KMS-11 (cell line): ENCODE measurements around the gene MYO1E.
"Not testable (repeated sequence)": the region's sequence is repeated elsewhere in the genome, so short reads cannot be mapped to it uniquely, and the experiment has no call there.

ENCODE experiments used
- H2AFZ ChIP-seq: fragments of 200-600 bp; sonication (generic); 2 replicates; pipeline ENCODE4 v1.6.1; 2016; ENCODE audit warnings: antibody characterized with exemption, mixed run types, low read depth
- H3K27ac ChIP-seq: fragments of 200-600 bp; sonication (generic); 2 replicates; pipeline ENCODE4 v1.6.1; 2016; ENCODE audit warnings: mild to moderate bottlenecking, mixed run types
- H3K27me3 ChIP-seq: fragments of 200-600 bp; sonication (generic); 2 replicates; pipeline ENCODE4 v1.6.1; 2017; ENCODE audit warnings: mild to moderate bottlenecking, low read depth, mixed run types, moderate library complexity; ENCODE audit not compliant: insufficient read depth
- H3K36me3 ChIP-seq: fragments of 200-600 bp; sonication (generic); 2 replicates; pipeline ENCODE4 v1.6.1; 2017; ENCODE audit warnings: mild to moderate bottlenecking, mixed run types; ENCODE audit not compliant: insufficient read depth
- H3K4me1 ChIP-seq: fragments of 200-600 bp; sonication (generic); 2 replicates; pipeline ENCODE4 v1.6.1; 2016; ENCODE audit warnings: mild to moderate bottlenecking, low read depth, mixed run types; ENCODE audit not compliant: poor library complexity, severe bottlenecking
- H3K4me2 ChIP-seq: fragments of 200-600 bp; sonication (generic); 2 replicates; pipeline ENCODE4 v1.7.0; 2016; ENCODE audit warnings: mild to moderate bottlenecking, mixed run types
- H3K4me3 ChIP-seq: fragments of 200-600 bp; sonication (generic); IDR thresholded peaks from 2 replicates; pipeline ENCODE4 v1.6.1; 2017; ENCODE audit warnings: low read depth, low read length, mixed read lengths; ENCODE audit not compliant: insufficient read depth
- H3K79me2 ChIP-seq: fragments of 200-600 bp; sonication (generic); 2 replicates; pipeline ENCODE4 v1.6.1; 2016; ENCODE audit warnings: low read depth, mixed run types; ENCODE audit not compliant: insufficient read depth
- H3K9ac ChIP-seq: fragments of 200-600 bp; sonication (generic); 2 replicates; pipeline ENCODE4 v1.6.1; 2016; ENCODE audit warnings: mild to moderate bottlenecking, mixed run types
- H4K20me1 ChIP-seq: fragments of 200-600 bp; sonication (generic); 2 replicates; pipeline ENCODE4 v1.6.1; 2016; ENCODE audit warnings: mild to moderate bottlenecking, mixed run types; ENCODE audit not compliant: insufficient read depth
- TF ChIP-seq, protein P1 (sequence below): fragments of 200-600 bp; sonication (generic); conservative IDR thresholded peaks from 2 replicates; pipeline ENCODE4 v1.6.1; 2017; ENCODE audit warnings: low read depth, mild to moderate bottlenecking, antibody characterized with exemption, low read length, moderate library complexity, mixed read lengths

Gene MYO1E

DNA sequence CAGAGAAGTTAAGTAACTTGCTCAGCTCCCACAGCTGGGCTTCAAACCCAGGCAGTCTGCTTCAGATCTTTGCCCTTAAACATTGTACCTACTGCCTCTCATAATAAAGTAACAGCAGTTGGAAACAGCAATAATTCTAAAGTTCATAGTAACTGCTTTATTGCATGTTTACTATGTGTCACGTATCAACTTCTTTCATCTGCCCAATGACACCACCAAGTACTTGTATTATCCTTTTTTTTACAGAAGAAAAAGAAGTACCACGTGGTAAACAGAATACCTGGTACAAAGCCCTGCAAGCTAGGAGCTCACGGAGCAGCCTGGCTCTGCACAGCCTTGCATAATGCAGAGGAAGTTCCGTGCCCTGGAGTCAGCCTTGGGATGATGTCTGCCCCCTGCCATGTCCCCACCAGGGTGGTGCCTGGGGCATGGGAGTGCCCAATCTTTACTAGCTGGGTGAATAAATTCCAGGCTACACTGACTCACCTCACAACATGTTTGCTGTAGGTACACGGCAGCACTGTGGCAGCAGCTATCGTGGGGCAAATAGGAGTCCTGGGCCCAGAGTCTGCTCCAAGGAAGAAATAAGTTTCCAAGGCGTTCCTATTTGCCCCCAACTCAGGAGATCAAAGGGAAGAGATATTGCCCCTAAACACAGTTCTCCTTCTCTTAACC is 88.8 kb downstream of the MYO1E start:
- Histone ChIP-seq H2AFZ (no peak overlapping the region), H3K9ac (no peak overlapping the region), H3K27ac (no peak overlapping the region), H3K79me2 (no peaks in the 10 kb centered on the region), H4K20me1 (no peaks in the 10 kb centered on the region), H3K36me3 (no peaks in the 10 kb centered on the region), H3K4me3 (no peak overlapping the region), H3K4me1 (no peaks in the 10 kb centered on the region), H3K27me3 (no peaks in the 10 kb centered on the region), H3K4me2 (no peak overlapping the region)
- TF ChIP-seq, protein P1, sequence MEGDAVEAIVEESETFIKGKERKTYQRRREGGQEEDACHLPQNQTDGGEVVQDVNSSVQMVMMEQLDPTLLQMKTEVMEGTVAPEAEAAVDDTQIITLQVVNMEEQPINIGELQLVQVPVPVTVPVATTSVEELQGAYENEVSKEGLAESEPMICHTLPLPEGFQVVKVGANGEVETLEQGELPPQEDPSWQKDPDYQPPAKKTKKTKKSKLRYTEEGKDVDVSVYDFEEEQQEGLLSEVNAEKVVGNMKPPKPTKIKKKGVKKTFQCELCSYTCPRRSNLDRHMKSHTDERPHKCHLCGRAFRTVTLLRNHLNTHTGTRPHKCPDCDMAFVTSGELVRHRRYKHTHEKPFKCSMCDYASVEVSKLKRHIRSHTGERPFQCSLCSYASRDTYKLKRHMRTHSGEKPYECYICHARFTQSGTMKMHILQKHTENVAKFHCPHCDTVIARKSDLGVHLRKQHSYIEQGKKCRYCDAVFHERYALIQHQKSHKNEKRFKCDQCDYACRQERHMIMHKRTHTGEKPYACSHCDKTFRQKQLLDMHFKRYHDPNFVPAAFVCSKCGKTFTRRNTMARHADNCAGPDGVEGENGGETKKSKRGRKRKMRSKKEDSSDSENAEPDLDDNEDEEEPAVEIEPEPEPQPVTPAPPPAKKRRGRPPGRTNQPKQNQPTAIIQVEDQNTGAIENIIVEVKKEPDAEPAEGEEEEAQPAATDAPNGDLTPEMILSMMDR = no peak

DNA sequence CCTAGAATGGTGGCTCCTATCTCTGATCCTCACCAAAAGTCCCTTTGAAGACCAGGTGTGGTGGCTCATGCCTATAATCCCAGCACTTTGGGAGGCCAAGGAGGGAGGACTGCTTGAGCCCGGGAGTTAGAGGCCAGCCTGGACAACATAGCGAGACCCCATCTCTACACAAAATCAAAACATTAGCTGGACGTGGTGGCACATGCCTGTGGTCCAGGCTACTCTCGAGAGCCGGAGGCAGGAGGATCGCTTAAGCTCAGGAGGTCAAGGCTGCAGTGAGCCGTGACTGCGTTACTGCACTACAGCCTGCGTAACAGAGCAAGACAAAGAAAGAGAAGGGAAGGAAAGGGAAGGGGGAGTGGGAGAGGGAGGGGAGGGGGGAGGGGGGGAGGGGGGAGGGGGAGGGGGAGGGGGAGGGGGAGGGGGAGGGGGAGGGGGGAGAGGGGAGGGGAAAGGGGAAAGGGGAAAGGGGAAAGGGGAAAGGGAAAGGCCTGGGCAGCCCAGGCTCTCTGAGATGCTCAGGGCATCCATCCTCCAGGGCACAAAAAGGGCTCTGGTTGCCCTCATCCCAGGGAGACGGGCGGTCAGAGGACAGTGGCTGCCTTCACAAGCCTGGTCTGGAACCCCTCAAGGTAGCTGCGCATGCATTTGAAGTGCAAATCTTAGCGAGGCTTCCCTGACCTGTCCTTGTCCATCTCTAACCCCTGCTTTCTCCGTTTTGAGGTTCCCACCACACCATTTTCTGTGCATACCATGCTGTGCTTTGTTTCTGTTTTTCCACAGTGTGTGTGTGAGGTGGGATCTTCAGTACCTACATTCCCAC is 89.9 kb downstream of the MYO1E start:
- no peaks in the 10 kb centered on the region for H3K79me2 ChIP-seq
- no peaks in the 10 kb centered on the region for H3K36me3 ChIP-seq
- H2AFZ ChIP-seq = no peak overlapping the region
- no peak overlapping the region for H3K4me2 ChIP-seq
- H3K4me3 ChIP-seq = no peak overlapping the region
- no peaks in the 10 kb centered on the region for H3K4me1 ChIP-seq
- H3K27me3 ChIP-seq = no peaks in the 10 kb centered on the region
- TF ChIP-seq, protein P1 = no peak
- no peak overlapping the region for H3K9ac ChIP-seq
- no peak overlapping the region for H3K27ac ChIP-seq
- no peaks in the 10 kb centered on the region for H4K20me1 ChIP-seq

DNA sequence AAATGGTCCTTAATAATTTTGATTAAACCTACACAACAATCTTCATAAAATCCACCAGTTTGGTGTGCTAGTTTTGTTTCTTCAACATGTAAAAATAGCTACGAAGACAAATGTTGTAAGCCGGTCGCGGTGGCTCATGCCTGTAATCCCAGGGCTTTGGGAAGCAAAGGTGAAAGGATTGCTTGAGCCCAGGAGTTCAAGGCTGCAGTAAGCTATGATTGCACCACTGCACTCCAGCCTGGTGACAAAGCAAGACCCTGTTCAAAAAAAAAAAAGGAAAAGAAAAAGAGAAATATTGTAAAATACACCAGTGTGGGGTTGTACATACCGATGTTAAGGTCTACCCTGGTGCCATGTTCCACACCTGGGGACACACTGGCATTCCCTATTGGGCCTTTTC is 91.0 kb downstream of the MYO1E start:
- Histone ChIP-seq H3K36me3 (no peaks in the 10 kb centered on the region), H3K9ac (no peak overlapping the region), H3K27ac (no peak overlapping the region), H3K79me2 (no peaks in the 10 kb centered on the region), H3K27me3 (no peaks in the 10 kb centered on the region), H3K4me1 (no peaks in the 10 kb centered on the region), H4K20me1 (no peaks in the 10 kb centered on the region), H2AFZ (no peak overlapping the region), H3K4me2 (no peak overlapping the region), H3K4me3 (no peak overlapping the region)
- TF ChIP-seq, protein P1 = no peak

DNA sequence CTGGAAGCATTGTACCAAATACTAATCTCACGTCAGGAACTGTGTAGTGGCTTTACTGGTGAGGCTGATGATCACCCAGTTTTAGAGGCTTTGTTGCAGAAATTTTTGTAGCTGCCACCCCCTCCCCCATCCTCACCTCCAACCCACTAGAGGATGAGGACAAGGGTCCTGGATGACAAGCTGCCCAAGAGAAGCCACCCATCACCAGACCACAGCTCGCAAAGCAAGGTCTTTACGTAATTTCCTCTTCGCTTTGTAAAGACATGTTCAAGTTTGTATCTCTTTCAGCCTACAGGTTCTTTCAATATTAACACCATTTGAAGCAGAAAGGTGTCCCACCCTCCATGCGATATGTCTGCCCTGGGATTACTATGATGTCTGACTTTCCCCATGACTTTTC is 91.8 kb downstream of the MYO1E start:
- Histone ChIP-seq H3K79me2 (no peaks in the 10 kb centered on the region), H2AFZ (no peak overlapping the region), H3K27me3 (no peaks in the 10 kb centered on the region), H3K4me2 (no peak overlapping the region), H3K9ac (no peak overlapping the region), H3K4me3 (no peak overlapping the region), H3K27ac (no peak overlapping the region), H3K4me1 (no peaks in the 10 kb centered on the region), H3K36me3 (no peaks in the 10 kb centered on the region), H4K20me1 (no peaks in the 10 kb centered on the region)
- TF ChIP-seq, protein P1 = no peak

DNA sequence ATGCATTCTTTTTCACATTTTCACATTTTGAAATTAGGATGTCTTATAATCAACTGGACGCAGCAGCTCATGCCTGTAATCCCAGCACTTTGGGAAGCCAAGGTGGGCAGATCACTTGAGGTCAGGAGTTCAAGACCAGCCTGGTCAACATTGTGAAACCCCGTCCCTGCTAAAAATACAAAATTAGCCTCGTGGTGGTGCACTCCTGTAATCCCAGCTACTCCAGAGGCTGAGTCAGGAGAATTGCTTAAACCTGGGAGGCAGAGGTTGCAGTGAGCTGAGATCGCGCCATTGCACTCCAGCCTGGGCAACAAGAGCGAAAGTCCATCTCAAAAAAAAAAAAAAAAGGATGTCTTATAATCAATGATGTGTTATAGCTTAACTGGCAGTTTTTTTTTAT is 92.4 kb downstream of the MYO1E start:
- not testable (repeated sequence) for H3K27me3 ChIP-seq, H2AFZ ChIP-seq, H3K27ac ChIP-seq, H3K4me3 ChIP-seq, H3K9ac ChIP-seq, H3K4me1 ChIP-seq, H3K4me2 ChIP-seq, H3K79me2 ChIP-seq, H3K36me3 ChIP-seq, H4K20me1 ChIP-seq
